ENCODE data around the gene RAB35.

The RAB35 gene

DNA sequence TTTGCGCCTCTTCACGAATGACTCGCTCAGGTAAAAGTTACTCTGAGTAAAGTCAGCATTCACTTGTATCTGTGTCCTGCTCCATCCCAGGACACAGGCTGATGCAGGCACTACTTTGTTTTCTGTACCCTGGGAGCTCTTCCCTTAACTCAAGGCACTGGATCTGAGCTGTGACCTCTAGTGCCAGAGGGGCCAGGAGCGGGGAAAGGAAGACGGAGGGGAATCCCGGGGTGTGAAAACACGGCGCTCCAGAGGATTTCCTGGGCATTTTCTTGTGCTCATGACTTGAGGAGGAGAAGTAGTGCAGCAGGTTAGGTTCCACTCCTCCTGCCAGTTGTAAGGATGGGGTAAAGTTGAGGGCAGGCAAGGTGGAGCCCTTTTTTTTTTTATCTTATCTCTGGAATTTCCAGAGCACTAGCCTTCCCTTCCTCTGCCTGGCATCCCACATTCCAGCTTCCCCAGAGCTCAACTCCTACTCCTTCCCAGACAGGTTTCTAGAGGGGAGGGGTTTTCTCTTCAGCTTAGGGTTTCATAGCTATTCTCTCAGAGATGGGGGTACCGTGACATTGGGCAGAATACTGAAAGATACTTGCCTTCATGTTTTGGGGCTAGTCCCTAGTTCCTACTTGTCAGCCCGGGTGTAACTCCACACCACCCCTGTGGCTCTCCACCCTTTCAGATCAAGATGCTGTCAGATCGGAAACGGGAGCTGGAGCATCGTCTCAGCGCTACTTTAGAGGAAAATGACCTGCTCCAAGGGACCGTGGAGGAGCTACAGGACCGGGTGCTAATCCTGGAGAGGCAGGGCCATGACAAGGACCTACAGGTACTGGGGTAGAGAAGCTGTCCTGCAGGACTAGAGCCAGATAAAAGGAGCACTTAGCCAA, 52.3 kb downstream of the RAB35 start:
- TF ChIP-seq, protein P1, sequence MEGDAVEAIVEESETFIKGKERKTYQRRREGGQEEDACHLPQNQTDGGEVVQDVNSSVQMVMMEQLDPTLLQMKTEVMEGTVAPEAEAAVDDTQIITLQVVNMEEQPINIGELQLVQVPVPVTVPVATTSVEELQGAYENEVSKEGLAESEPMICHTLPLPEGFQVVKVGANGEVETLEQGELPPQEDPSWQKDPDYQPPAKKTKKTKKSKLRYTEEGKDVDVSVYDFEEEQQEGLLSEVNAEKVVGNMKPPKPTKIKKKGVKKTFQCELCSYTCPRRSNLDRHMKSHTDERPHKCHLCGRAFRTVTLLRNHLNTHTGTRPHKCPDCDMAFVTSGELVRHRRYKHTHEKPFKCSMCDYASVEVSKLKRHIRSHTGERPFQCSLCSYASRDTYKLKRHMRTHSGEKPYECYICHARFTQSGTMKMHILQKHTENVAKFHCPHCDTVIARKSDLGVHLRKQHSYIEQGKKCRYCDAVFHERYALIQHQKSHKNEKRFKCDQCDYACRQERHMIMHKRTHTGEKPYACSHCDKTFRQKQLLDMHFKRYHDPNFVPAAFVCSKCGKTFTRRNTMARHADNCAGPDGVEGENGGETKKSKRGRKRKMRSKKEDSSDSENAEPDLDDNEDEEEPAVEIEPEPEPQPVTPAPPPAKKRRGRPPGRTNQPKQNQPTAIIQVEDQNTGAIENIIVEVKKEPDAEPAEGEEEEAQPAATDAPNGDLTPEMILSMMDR (IDR thresholded peaks at IDR 0.05; ENCODE audit: low read length, missing control alignments) = no peak
- no peak overlapping the region for H3K4me3 ChIP-seq (replicated peaks; ENCODE audit: low read depth, low read length)
- DNase-seq (ENCODE audit: low read depth) = peak; percentile 7

DNA sequence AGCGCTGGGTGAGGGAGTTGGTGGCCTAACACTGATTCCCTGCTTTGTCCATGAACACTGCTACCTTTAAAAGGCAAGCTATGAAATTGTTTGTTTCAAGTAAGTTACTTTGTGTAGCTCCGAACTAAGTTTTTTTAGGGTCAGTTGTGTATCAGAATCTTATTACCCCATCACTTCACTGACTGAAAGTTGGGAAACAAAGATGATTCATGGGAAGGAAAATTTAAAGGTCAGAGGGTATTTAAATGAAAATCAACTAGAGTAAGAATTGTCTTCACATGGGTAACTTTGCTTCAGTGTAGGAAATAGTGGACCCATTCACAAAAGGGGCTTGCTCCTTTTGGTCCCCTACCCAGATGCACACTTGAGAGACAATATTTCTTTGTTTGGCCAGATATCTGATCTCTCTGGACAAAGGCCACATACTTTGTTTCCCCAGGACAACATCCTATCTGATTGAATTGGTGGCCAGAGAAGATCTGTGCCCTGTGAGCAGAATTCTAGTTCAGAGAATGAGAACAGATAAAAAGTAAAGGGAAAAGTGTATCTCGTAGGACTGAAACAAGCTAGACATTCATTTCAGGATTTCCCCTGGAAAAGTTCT, 53.5 kb downstream of the RAB35 start:
- no peak for DNase-seq (ENCODE audit: low read depth)
- H3K4me3 ChIP-seq (replicated peaks; ENCODE audit: low read depth, low read length) = no peak overlapping the region
- TF ChIP-seq, protein P1 (IDR thresholded peaks at IDR 0.05; ENCODE audit: low read length, missing control alignments) = no peak

DNA sequence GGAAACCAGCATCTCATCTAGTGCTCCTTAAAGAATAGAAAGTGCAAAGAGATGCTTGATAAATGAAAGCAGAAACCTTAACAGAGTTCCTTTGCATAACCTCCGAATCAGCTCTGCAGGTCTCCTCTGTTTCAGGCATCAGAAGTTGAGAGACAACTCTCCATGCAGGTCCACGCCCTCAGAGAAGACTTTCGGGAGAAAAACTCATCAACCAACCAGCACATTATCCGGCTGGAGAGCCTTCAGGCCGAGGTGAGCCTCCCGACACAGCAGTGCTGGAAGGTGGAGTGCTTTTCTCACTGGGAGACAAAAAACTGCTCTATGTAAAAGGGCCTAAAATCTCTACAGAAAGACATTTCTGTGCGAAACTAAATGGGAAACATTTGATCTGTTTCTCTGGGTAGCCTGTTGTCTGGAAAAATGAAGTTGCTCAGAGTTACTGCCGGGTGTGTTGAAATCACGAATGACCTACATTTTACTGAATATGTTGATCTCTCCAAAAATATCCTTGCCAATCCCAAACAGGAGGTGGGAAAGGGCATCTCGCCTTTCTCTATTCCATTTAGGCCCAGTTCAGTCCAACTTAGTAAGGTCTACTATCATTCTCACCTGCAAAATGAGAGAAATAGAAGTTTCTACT, 54.9 kb downstream of the RAB35 start:
- no peak overlapping the region for H3K4me3 ChIP-seq (replicated peaks; ENCODE audit: low read depth, low read length)
- DNase-seq (ENCODE audit: low read depth) = no peak
- TF ChIP-seq, protein P1 (IDR thresholded peaks at IDR 0.05; ENCODE audit: low read length, missing control alignments) = no peak

DNA sequence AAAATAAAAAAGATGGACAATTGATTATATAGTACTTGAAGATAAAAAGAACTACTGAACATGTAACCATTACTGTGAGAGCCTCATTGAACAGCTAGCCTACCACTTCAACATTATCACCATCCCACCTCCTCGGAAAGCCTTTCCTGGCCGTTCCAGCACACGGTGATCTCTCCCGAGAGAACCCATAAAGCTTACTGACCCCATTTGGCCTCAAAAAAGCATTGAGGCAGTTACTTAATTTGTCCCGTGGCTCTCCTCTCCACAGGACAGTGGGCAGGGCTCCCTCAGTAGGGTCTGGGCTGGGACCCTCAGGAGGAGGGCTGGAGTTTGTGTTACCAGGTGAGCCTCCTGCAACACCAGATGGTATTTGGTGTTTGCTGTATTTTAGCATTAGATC, 55.8 kb downstream of the RAB35 start:
- TF ChIP-seq, protein P1 (IDR thresholded peaks at IDR 0.05; ENCODE audit: low read length, missing control alignments) = no peak
- no peak overlapping the region for H3K4me3 ChIP-seq (replicated peaks; ENCODE audit: low read depth, low read length)
- no peak for DNase-seq (ENCODE audit: low read depth)

DNA sequence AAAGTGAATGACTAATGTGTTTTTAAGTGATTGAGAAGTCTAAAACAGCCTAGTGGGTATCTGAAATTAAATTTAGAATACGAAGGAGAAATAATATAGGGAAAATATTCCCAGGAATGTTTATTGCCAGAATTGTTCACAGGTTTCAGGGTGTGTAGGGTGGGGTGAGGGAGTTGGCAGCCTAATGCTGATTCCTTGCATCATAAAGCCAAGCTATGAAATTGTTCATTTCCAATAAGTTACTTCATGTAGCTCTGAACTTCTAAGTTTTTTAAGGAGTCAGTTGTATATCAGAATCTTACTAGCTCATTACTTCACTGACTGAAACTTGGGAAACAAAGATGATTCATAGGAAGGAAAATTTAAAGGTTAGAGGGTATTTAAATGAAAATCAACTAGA, 56.4 kb downstream of the RAB35 start:
- TF ChIP-seq, protein P1 (IDR thresholded peaks at IDR 0.05; ENCODE audit: low read length, missing control alignments) = no peak
- DNase-seq (ENCODE audit: low read depth) = peak; percentile 9
- no peak overlapping the region for H3K4me3 ChIP-seq (replicated peaks; ENCODE audit: low read depth, low read length)

DNA sequence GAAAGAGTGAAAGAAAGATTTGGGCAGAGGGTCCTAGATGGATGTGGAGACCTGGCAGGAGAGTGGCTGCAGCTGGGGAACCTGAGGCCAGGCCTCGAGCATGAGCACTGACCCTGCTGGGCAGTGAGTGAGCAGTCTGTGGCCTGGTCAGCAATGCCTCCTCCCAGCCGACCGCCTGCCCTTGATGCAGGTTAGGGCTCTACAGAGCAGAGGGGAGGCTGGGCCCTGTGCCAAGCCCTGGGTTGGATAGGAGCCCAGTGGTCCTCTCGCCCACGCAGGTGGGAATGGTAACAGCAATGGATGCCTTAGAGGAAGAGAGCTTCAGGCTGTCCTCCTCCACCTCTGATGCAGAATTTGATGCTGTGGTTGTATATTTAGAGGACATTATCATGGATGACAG, 59.8 kb downstream of the RAB35 start:
- no peak overlapping the region for H3K4me3 ChIP-seq (replicated peaks; ENCODE audit: low read depth, low read length)
- TF ChIP-seq, protein P1 (IDR thresholded peaks at IDR 0.05; ENCODE audit: low read length, missing control alignments) = no peak
- no peak for DNase-seq (ENCODE audit: low read depth)

Data from fibroblast of pulmonary artery (primary cell).